HG03139 (cell line): ENCODE measurements around the gene ADAMTS7.
"Not testable (repeated sequence)": the region's sequence is repeated elsewhere in the genome, so short reads cannot be mapped to it uniquely, and the experiment has no call there.

Source experiments
- ATAC-seq: cut with Tn5 transposase; IDR thresholded peaks from one replicate; pipeline ENCODE4 v1.9.1; 2021; ENCODE audit not compliant: unreplicated experiment

Gene ADAMTS7

DNA sequence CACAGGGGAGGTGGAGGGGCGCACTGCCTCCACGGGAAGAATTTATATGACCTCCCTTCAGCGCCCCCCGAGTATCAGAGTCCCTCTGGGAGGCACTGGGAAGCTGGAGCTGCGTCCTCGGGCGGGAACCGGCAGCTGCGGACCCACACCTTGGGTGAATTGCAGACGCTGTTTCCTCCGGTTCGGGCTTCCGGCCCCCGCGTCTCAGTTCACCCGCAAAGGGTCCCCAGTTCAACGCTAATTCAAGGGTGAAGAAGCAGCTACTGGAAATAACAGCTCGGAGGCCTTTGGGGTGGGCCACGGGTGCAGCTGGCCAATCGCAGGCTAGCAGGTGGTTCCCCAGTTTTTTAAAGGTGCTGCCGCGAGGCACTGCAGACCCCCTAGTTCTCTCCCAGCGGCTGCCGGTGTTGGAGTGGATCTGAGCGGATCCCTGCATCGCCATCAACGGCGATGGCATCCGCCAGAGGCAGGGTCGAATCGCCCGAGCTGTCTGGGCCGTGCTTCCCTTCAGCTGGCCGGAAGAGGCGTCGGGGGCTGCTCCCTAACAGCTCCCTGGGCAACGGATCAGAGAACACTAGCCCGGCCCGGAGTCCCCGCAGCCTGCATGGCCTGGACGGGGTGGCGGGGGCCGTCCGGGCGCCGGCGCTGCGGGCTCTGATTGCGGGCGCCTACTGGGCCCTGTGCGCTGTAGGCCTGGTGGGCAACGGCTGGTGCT is 19.4 kb upstream of the ADAMTS7 start:
- ATAC-seq: no peak

DNA sequence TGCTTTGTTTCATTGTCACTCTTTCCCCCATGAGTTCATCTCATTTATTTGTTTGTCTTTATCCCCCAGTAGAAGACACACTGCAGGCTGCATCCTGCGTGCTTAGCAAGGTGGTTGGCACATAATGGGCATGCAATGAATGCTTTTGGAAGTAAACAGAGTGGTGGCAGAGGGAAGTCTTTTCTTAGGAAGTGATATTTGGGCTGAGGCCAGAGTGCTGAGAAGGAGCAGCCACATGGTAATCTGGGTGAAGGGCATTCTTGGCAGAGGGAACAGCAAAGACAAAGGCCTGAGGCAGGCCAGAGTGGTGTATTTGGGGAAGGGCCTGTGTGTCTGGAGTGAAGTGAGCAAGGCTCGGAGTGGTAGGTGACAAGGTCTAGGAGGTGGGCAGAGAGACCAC is 17.7 kb upstream of the ADAMTS7 start:
- no peak for ATAC-seq

GRCh38 chr15:78822514-78822913 is 11.2 kb upstream of the ADAMTS7 start:
- ATAC-seq: no peak

GRCh38 chr15:78811825-78812183 is 540 bp upstream of the ADAMTS7 start:
- ATAC-seq: no peak

DNA sequence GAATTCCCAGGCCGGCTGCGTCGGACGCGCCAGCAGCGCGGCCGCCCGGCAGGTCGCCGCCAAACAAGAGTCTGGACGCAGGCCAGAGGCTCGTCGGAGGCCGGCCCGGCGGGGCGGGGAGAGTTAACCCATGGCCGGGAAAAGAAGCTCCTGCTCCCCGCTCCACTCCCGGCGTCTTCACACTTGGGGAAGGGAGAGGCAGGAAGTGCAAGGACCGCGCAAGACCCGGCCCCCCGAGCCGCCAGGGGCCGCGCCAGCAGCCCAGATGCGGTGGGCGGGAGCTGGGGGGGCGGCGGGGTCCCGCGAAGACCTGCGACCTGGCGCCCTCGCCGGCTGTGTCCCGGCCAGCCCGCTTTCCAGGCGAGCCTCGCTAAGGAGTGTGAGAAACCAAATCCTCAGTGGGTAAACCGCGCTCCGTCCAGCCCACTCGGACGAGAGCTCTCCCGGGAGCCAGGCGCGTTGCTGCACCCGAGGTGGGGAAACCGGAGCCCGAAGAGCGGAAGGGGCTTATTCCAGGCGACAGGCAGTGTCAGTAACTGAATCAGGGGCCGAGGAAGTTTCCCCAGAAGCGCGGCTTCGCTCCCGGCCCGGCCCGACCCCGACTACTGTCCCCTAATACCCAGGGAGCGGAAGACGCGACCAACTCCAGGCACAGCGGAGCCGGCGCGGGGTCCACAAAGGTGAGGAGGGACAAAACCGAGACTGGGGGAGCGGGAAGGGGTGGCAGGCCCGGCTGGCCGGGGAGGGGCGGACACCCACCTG is 721 bp downstream of the ADAMTS7 start:
- no peak for ATAC-seq

GRCh38 chr15:78810003-78810361 is 1.3 kb downstream of the ADAMTS7 start:
- ATAC-seq: no peak

GRCh38 chr15:78808550-78808949 is 2.7 kb downstream of the ADAMTS7 start:
- ATAC-seq: no peak

DNA sequence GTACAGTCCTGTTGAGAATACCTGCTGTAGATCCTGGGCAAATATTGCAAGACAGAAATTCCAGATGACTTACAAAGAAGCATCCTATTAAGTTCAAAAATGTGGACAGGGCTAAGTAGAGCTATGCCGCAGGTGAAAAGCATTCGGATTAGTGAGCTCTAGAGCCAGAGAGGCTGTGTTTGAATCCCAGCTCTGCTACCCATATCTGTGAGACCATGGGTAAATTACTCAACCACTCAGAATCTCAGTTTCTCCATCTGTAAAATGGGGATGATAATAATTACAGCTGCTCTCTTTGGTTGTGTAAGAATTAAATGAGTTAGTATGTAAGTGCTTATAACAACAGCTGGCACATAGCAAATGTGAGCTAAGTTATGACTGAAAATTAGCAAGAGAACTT is 3.9 kb downstream of the ADAMTS7 start:
- ATAC-seq: no peak

GRCh38 chr15:78804391-78804792 is 6.9 kb downstream of the ADAMTS7 start:
- ATAC-seq: no peak

GRCh38 chr15:78800806-78801205 is 10.5 kb downstream of the ADAMTS7 start:
- no peak for ATAC-seq

DNA sequence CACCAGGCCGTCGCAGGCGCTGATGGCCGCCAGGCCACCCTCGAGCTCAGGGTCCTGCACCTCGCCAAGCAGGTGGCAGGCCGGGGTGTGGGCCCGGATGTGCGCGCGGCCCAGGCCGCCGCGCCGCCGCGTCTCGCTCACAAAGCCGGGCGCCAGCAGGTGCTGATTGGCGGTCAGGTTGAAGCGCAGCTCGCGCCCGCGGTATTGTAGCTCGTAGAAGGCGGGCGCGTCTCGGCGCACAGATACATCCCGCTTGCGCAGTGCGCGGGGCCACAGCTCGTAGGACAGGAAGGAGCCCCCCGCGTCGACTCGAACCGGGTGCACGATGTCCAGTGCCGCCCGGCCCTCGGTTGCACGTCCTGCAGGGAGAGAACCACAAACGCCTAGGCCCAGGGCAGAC is 11.1 kb downstream of the ADAMTS7 start:
- ATAC-seq: no peak

DNA sequence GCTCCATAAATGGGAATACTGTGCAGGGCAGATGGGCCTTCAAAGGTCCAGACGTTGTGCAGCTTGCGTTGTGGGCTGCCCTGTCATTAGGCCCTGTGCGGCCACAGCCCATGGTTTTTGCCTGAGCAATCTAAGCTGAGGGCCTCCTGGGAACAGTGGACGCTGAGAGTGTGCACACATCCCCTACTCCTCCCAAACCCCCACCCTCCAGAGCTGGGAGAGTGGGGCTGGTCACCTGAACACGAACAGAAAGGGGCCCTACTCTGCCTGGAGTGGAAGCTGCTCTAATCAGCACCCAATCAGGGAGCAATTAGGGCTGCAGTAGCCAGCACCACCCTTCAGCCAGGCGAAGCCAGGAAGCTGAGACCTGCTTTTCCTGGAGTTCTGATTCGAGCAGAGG is 12.2 kb downstream of the ADAMTS7 start:
- not testable (repeated sequence) for ATAC-seq

GRCh38 chr15:78798355-78798754 is 12.9 kb downstream of the ADAMTS7 start:
- ATAC-seq: not testable (repeated sequence)

GRCh38 chr15:78797951-78798350 is 13.3 kb downstream of the ADAMTS7 start:
- no peak for ATAC-seq

GRCh38 chr15:78796510-78796909 is 14.8 kb downstream of the ADAMTS7 start:
- no peak for ATAC-seq

DNA sequence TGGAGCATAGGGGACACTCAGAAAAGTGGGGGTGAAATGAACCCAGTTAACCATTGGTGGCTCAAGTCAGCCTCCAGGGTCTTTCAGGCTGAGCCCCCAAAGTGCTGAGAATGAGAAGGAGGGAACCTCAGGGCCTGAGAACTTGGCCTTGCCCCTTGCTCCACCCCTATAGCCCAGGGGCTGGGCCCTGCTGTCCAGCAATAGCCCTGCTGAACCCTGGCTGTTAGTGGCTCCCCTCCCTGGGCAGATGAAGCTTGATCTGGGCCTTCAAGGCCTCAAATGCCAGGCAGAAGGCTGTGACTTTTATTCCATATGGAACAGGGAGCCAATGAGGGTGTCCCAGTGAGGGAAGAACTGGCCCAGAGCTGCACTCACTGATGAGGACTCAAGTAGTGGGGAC is 16.2 kb downstream of the ADAMTS7 start:
- no peak for ATAC-seq

DNA sequence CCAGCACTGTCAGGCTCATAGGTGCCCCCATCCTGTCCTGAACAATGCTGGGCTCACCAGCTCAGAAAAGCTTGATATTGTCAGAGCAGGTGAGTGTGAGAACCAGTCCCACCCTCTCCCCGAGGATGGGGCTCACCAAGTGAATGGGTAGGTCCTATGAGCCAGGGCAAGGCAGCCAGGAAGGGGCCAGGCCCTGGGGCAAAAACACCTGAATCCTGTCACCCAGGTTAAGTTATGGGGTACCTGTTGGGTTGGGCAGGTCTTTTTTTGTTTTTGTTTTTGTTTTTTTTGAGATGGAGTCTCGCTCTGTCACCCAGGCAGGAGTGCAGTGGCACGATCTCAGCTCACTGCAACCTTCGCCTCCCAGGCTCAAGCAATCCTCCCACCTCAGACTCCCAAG is 16.8 kb downstream of the ADAMTS7 start:
- not testable (repeated sequence) for ATAC-seq

DNA sequence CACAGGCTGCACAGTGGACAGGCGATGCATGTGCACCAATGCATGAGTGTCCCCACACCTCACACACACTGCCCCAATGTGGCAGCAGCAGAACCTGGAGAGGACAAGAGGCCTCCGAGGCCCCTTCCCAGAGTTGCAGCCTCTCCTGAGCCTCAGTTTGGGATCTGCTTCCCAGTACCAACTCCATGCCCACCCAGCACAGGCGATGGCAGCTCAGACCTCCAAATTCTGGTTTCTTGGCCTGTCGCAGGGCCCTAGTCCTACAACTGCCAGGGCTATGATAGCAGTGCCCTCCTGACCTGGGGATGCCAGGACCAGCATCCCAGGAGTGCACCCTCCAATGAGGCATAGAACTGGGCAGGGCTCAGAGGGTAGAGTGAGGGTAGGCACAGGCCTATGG is 19.9 kb downstream of the ADAMTS7 start:
- no peak for ATAC-seq

- no peak for ATAC-seq
Observed at GRCh38 chr15:78790027-78790426, 21.2 kb downstream of the ADAMTS7 start.

- ATAC-seq: no peak
Observed at GRCh38 chr15:78789615-78790014, 21.6 kb downstream of the ADAMTS7 start.

DNA sequence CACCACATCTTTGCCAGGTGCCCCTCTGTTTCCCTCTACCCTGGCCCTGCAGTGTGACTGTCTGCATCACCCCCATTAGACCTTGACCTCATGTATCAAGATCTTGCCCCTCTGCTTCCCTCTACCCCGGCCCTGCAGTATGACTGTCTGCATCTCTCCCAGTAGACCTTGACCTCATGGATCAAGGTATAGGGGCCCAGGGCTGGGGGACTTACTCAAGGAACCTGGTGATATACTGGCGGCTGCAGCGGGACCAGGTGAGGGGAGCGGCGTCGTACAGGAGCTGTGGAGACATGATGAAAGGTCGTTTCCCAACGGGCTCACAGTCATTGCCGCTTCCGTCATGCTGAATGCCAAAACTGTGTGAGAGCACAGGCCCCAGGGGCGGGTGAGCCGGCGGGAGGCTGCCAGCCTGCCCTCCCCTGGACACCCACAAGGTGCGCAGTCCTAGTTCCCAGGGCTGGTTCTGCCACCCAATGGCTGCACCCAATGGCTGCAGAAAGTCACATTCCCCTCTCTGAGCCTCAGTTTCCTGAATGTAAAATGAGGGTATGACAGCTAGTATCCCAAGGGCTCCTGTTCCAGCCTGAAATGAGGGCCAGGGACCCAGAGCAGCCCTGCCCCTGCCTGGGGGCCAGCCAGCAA is 23.1 kb downstream of the ADAMTS7 start:
- ATAC-seq: no peak

DNA sequence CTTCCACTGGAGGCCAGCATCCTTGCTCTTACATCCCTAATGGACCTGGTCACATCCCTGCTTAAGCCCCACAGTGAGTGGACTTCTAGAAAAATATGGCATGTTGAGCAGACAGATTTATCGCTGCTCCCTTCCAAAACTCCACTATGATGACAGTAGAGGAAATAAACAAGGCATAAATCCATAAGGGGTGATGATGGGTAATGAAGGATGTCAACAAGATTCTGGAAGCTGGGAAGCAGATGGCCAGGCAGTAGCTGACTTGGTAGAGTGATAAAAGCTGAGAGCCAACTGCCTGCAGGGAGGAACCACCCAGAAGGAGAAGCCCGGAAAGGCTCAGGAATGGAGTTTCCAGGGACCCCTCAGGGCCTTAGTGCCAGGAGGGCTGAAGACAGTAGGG is 28.9 kb downstream of the ADAMTS7 start:
- ATAC-seq: not testable (repeated sequence)
